Small intestine (tissue), 7 donors: ENCODE measurements around the gene FAM53B. TPM values are rescaled to one million over a fixed set of nuclear protein-coding genes. Genes with fewer than 3 reads are reported as not detected.

Source experiments
- DNase-seq, 2 donors: peaks; one replicate each; pipeline versions ENCODE4 v3.0.0 to v3.0.0-alpha.2; 2013
- FAIRE-seq: peaks from 2 replicates; lab custom pipeline; 2012; peaks lifted over from hg19 to GRCh38; lab: Jason Lieb, UNC
- H3K27ac ChIP-seq, 3 donors: one replicate each; pipeline ENCODE4 v1.5.1; 2013; ENCODE audit warnings: low read length in 2 of 3, mild to moderate bottlenecking in 2 of 3, control low read depth in 1 of 3, inconsistent platforms in 1 of 3, low read depth in 1 of 3, moderate library complexity in 1 of 3
- H3K27me3 ChIP-seq, 3 donors: one replicate each; pipeline ENCODE4 v1.6.1; 2013; ENCODE audit warnings: low read length in 3 of 3, inconsistent platforms in 1 of 3; ENCODE audit not compliant: control insufficient read depth in 3 of 3, insufficient read depth in 3 of 3
- H3K36me3 ChIP-seq, 3 donors: one replicate each; pipeline ENCODE4 v1.6.1; 2013; ENCODE audit warnings: low read length in 3 of 3, inconsistent platforms in 1 of 3, low read depth in 1 of 3, mild to moderate bottlenecking in 1 of 3, moderate library complexity in 1 of 3; ENCODE audit not compliant: control insufficient read depth in 3 of 3, insufficient read depth in 2 of 3
- H3K4me1 ChIP-seq, 3 donors: one replicate each; pipeline ENCODE4 v1.6.1; 2013; ENCODE audit warnings: low read length in 2 of 3, inconsistent platforms in 1 of 3, low read depth in 1 of 3, mild to moderate bottlenecking in 1 of 3, moderate library complexity in 1 of 3; ENCODE audit not compliant: control insufficient read depth in 3 of 3, insufficient read depth in 2 of 3
- H3K4me3 ChIP-seq, 3 donors: one replicate each; pipeline ENCODE4 v1.5.1; 2013; ENCODE audit warnings: low read length in 3 of 3, control low read depth in 1 of 3, inconsistent platforms in 1 of 3, low read depth in 1 of 3, mild to moderate bottlenecking in 1 of 3, moderate library complexity in 1 of 3
- H3K9me3 ChIP-seq, 2 donors: one replicate each; pipeline ENCODE4 v1.6.1; 2013; ENCODE audit warnings: low read depth in 1 of 2, low read length in 1 of 2; ENCODE audit not compliant: control insufficient read depth in 2 of 2, insufficient read depth in 1 of 2
- WGBS, 3 donors: extraction: QIAGEN DNeasy Blood & Tissue Kit; methylation state at CpG; one replicate each; pipeline ENCODE4 v1.1.7; 2013; 5-methylcytosine and 5-hydroxymethylcytosine counted together
- polyA plus RNA-seq, 4 donors: library from polyadenylated mRNA; stranded (reverse) in 3 of 4; unstranded in 1 of 4; fragments of 200-250 nt in 3 of 4; fragments of 120-200 nt in 1 of 4; gene quantifications; one replicate each; pipeline versions ENCODE4 v1.2.1 to v1.2.3, GENCODE V29; 2013
- donor health status: healthy with polysubstance abuse.
- donor health status: control.
- donor health status: control.
- donor health status: Bipolar disorder and iron deficiency.
- donor health status: healthy.

Gene FAM53B
- polyA plus RNA-seq, 4 donors, result 15.1 to 30.2 (median 22.8) TPM

GRCh38 chr10:124762281-124762680 is 18.1 kb upstream of the FAM53B start:
- peaks cover 0 to 18% (median 2%) of the 10 kb centered on the region in 3 donors for H3K36me3 ChIP-seq
- WGBS, 3 donors, result 91 to 94% (median 94%) methylated on average over 5 of the region's 5 CpGs
- FAIRE-seq (no peak), DNase-seq (no peak)
- no peak overlapping the region for H3K4me3 ChIP-seq
- no peaks in the 10 kb centered on the region for H3K4me1 ChIP-seq
- H3K27me3 ChIP-seq, result no peaks in the 10 kb centered on the region
- H3K27ac ChIP-seq, result no peak overlapping the region
- no peaks in the 10 kb centered on the region for H3K9me3 ChIP-seq

DNA sequence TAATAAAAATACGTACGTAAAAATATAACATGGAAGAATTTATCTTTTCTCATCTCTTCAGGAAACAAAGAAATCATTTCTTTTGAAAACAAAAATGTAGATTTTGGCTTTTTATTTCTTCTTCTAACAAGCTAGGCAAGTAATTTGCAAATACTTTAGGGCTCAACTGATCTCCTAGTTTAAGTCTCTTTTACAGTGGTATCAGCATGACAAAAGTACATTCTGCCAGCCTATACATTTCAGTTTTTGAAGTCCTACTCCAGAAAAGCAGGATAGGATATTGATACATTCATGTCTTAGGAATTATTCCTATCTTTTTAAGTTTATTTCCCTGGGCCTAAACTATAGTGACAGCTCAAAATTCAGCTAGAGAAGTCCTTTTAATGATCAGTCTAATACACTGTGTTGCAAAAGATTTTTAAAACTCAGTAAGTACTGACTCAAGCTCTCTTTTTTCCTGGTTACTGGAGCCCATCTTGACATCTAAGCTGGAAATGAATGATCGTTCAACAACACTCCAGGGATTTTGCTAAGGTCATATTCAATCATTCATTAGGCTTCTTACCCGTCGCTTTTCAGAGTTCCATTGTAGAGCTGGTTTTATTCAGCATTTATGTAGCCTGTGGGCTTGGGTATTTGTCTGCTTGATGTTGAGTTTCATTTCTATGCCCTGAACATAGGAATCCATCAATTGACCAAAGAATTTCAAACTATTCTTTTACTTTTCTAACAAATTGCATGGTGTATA is 12.2 kb upstream of the FAM53B start:
- Histone ChIP-seq H3K9me3 (no peaks in the 10 kb centered on the region), H3K36me3 (peaks cover 0 to 11% (median 3%) of the 10 kb centered on the region in 3 donors), H3K4me3 (no peak overlapping the region), H3K27ac (no peak overlapping the region), H3K4me1 (no peaks in the 10 kb centered on the region), H3K27me3 (no peaks in the 10 kb centered on the region)
- DNase-seq (no peak), FAIRE-seq (no peak)
- 70 to 75% (median 73%) methylated on average over 5 of the region's 5 CpGs for WGBS, 3 donors

- no peak for FAIRE-seq
Observed at GRCh38 chr10:124755581-124755980, 11.4 kb upstream of the FAM53B start.

DNA sequence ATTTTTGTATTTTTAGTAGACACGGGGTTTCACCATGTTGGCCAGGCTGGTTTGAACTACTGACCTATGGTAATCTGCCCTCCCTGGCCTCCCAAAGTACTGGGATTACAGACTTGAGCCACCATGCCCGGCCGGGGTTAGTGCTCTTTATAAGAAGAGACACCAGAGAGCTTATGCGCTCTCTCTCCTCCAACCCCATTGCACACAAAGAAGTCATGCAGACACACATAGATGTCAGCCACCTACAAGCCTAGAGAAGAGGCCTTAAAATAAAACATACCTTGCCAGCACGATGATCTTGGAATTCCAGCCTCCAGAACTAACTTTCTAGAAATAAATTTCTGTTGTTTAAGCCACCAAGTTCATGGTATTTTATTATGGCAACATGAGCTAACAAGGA is 10.0 kb upstream of the FAM53B start:
- Histone ChIP-seq H3K36me3 (peaks cover 0 to 15% (median 3%) of the 10 kb centered on the region in 3 donors), H3K9me3 (no peaks in the 10 kb centered on the region), H3K27ac (peak overlapping the region in 1 of 3 donors; percentile 11), H3K4me1 (peaks cover 0 to 1% (median 0%) of the 10 kb centered on the region in 3 donors), H3K4me3 (no peak overlapping the region), H3K27me3 (no peaks in the 10 kb centered on the region)
- WGBS, 3 donors, result 95 to 98% (median 97%) methylated on average over 5 of the region's 5 CpGs
- FAIRE-seq (no peak), DNase-seq (no peak)

More at GRCh38 chr10:124755581-124755980, 11.4 kb upstream of the FAM53B start:
- Histone ChIP-seq H3K27ac (no peak overlapping the region), H3K4me3 (no peak overlapping the region), H3K36me3 (peaks cover 0 to 11% (median 3%) of the 10 kb centered on the region in 3 donors), H3K4me1 (no peaks in the 10 kb centered on the region), H3K9me3 (no peaks in the 10 kb centered on the region), H3K27me3 (no peaks in the 10 kb centered on the region)
- 62 to 71% (median 65%) methylated on average over 2 of the region's 2 CpGs for WGBS, 3 donors
- DNase-seq, result no peak

DNA sequence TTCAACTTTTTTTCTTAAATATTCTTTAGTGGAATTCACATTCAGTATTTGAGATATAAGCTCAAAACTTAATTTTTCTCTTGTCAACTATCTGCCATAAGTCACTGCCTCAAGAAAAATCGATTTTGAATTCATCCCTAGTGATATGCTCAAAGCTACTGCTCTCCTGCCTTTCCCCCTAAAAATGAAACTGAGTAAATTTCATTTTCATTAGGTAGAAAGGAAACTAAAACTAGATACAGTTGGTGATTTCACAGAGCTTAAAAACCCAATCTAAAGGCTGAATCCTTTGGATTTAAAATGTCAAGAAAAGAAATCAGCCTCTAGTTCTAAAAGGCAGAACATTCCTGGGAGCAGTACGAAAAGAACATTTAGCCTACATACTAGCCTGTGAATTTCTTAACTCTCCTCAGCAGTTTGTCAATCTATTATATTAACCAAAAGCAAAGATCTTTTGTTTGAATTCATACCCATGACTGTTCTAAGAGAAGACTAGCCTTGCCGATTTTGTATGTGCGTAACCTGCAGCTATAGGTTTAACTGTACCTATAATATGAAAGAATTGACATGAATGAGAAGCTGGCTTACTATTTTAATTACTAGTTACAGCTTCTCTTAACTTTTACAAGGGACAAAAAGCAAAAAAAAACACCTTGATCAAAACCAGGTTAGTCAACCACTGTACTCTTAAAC is 4.9 kb upstream of the FAM53B start:
- Histone ChIP-seq H3K9me3 (no peaks in the 10 kb centered on the region), H3K36me3 (peaks cover 0 to 16% (median 2%) of the 10 kb centered on the region in 3 donors), H3K4me1 (peaks cover 0 to 34% (median 5%) of the 10 kb centered on the region in 3 donors), H3K27ac (peak overlapping the region in 2 of 3 donors; percentile 68 to 85), H3K27me3 (no peaks in the 10 kb centered on the region), H3K4me3 (no peak overlapping the region)
- 54 to 65% (median 55%) methylated on average over 4 of the region's 4 CpGs for WGBS, 3 donors
- FAIRE-seq (no peak), DNase-seq (no peak)

DNA sequence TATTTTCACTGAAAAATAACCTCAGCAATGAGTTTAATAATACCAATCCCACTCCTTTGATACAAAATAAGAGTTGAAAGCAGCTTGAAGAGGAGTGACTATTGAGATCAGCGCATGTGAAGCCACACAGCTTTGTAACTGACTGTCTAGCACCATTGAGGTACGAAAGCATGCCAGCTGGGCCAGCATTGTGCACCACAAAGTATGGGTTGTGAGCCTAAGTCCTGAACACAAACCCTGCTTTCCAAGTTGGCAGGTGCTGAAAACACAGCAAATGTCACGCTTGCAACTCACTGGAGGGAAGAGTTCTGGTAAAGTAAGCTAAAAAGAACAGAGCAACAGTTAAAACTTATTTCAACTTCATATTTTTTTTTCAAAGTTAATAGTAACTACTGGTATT is 4.0 kb upstream of the FAM53B start:
- peak; percentile 59 to 62 for DNase-seq

GRCh38 chr10:124747745-124748144 is 3.6 kb upstream of the FAM53B start:
- peaks cover 0 to 34% (median 5%) of the 10 kb centered on the region in 3 donors for H3K4me1 ChIP-seq
- no peaks in the 10 kb centered on the region for H3K9me3 ChIP-seq
- WGBS, 3 donors, result 40 to 75% (median 45%) methylated on average over 1 of the region's 1 CpG
- H3K36me3 ChIP-seq, result peaks cover 0 to 13% (median 0%) of the 10 kb centered on the region in 3 donors
- H3K4me3 ChIP-seq, result no peak overlapping the region
- DNase-seq, result peak in 1 of 2 donors; percentile 29
- no peak for FAIRE-seq
- H3K27me3 ChIP-seq, result no peaks in the 10 kb centered on the region
- peak overlapping the region in 2 of 3 donors; percentile 60 to 85 for H3K27ac ChIP-seq

More for the DNA sequence above, 4.0 kb upstream of the FAM53B start:
- WGBS, 3 donors, result 68 to 82% (median 74%) methylated on average over 3 of the region's 3 CpGs
- no peaks in the 10 kb centered on the region for H3K27me3 ChIP-seq
- H3K27ac ChIP-seq, result peak overlapping the region; percentile 37 to 85 (median 76)
- peaks cover 0 to 14% (median 0%) of the 10 kb centered on the region in 3 donors for H3K36me3 ChIP-seq
- H3K4me1 ChIP-seq, result peaks cover 0 to 34% (median 5%) of the 10 kb centered on the region in 3 donors
- no peak overlapping the region for H3K4me3 ChIP-seq
- H3K9me3 ChIP-seq, result no peaks in the 10 kb centered on the region
- no peak for FAIRE-seq

GRCh38 chr10:124746992-124747391 is 2.8 kb upstream of the FAM53B start:
- peak overlapping the region; percentile 69 to 85 (median 83) for H3K27ac ChIP-seq
- 19 to 56% (median 49%) methylated on average over 2 of the region's 2 CpGs for WGBS, 3 donors
- peaks cover 0 to 40% (median 5%) of the 10 kb centered on the region in 3 donors for H3K4me1 ChIP-seq
- no peaks in the 10 kb centered on the region for H3K27me3 ChIP-seq
- H3K36me3 ChIP-seq, result peaks cover 0 to 12% (median 0%) of the 10 kb centered on the region in 3 donors
- peak; percentile 89 to 97 for DNase-seq
- H3K4me3 ChIP-seq, result no peak overlapping the region
- no peaks in the 10 kb centered on the region for H3K9me3 ChIP-seq
- peak; percentile 47 for FAIRE-seq
